GM18951 (cell line): ENCODE data around the gene PLP1.

Source experiments
- POLR2A ChIP-seq: IDR thresholded peaks from 4 replicates; pipeline ENCODE4 v1.6.1; 2011; ENCODE audit warnings: mild to moderate bottlenecking; ENCODE audit not compliant: insufficient read length, insufficient read depth; ENCODE audit errors: extremely low read depth
- in situ Hi-C: fragments of 300-500 bp; cut with MboI; formaldehyde crosslinking; loops from one replicate; pipeline ENCODE4 v1.12.0; 2022; ENCODE audit warnings: low sequenced_read_pairs, mixed read lengths, inconsistent platforms; ENCODE audit not compliant: unreplicated experiment

Gene PLP1

DNA sequence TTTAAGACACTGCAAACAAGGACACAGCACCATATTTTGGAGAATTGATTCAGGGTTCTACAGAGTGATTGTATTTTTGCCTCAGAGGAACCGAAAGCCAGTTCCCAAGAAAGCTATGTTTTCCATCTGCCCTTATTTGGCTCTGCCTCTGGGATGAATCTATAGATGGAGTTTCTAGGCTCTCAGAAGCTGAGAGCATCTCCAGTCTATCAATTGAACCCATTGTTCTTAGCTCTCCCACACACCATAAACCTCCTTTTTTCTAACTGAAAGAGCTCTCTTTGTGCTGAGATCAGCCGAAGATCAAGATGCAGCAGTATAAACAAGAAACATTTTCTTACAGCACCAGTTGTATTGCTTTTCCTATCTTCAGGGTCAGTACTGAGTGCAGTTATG lies 16.9 kb downstream of the PLP1 start:
- no peak for TF ChIP-seq POLR2A
- in situ Hi-C loops: no loop called here

DNA sequence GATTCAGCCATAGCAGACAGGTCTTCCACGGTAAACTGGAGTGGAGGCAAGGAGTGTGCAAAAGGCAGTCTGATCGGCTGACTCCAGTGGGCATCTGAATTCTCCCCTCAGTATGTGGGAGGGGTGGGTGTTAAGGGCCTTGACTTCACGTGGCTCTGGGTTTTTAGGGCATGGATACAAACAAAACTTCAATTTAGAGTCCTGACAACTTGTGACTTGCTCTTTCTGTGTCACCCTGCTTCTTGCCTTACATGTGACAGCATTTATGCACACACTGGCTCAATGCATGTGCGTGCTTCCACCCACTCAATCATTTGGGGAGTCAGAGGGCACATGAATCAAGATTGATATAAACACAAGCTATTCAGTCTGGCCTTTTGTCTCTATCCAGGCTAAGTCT lies 17.5 kb downstream of the PLP1 start:
- in situ Hi-C loops: no loop called here

DNA sequence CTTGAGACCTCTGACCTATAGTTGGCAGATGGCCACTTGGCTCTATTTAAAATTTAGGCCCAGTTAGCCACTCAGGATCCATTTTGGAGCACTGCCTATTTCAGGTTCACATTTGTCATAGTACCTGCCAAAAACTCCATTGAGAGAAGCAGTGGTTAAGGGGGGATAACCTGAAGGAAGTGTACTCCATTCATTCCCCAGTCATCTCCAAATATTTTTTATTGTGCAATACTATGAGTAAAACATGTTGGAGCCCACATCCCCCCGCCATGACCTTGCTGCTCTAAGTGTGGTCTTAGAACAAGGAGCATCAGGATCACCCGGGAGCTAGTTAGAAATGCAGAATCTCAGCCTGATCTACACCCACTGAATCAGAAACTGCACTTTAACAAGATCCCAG lies 21.1 kb downstream of the PLP1 start:
- in situ Hi-C loops: no loop called here
- no peak for TF ChIP-seq POLR2A

More for the DNA sequence above, 17.5 kb downstream of the PLP1 start:
- no peak for TF ChIP-seq POLR2A

DNA sequence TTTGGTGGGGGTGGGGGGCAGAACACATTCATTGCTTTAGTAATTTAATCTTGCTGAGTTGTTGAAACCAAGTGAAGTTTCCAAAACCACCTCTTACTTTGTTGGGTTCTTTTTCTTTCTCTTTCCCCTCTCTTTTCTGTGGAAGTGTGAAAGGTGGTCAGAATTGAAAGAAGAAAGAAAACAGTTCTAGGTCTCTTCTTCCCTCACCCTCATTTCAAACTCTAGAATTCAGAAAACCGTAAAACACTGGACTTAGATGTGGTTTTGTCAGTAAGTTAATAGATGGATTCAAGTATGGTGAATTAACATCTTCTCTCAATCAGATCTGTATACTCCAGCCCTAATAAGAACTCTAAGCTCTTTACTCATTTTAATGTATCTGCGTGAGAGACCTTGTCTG lies 23.7 kb downstream of the PLP1 start:
- no peak for TF ChIP-seq POLR2A

DNA sequence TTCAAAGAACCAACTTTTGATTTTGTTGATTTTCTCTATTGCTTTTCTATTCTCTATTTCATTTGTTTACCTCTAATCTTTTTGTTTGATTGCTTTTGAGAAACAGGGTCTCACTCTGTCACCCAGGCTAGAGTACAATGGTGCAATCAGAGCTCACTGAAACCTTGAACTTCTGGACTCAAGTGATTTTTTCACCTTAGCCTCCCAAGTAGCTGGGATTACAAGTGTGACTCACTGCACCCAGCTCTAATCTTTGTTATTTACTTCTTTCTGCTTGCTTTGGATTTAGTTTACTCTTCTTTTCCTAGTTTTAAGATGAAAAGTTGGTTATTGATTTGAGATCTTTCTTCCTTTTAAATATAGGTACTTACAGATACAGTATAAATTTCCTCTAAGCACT lies 29.2 kb downstream of the PLP1 start:
- in situ Hi-C loops: loop anchor here (25.0 kb wide), 1 partner anchor 269 kb away; no protein-coding TSS in a partner anchor

More for the DNA sequence above, 23.7 kb downstream of the PLP1 start:
- in situ Hi-C loops: loop anchor here (25.0 kb wide), 1 partner anchor 263 kb away; no protein-coding TSS in a partner anchor

DNA sequence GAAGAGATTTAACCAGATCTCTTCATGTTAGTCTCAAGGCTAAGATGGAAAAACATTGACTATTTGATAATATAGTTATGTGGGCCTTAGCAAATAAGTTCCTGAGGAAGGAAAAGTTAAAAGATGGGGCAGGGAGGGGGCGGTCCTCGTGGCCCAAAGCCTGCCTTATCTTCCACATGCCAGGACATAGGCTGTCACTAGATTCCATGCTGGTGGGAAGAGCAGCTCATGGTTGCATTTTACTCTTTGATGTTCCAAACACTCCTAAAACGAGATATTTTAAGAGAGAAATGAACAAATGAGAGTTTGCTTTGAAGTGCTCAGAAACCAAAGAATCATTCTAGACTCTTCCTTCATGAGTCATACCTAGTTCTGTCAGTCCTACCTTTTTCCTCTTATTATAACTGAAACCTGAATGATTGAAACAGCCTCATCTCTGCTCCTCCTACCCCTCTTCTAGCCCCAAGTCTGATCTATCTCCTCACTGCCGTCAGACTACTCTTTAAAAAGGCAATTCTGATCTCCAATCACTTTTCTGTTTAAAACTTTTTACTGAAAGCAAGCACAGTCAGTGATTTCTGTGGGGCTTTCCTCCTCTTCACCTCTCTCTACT lies 30.3 kb downstream of the PLP1 start:
- no peak for TF ChIP-seq POLR2A

More for the DNA sequence above, 29.2 kb downstream of the PLP1 start:
- TF ChIP-seq POLR2A: no peak

DNA sequence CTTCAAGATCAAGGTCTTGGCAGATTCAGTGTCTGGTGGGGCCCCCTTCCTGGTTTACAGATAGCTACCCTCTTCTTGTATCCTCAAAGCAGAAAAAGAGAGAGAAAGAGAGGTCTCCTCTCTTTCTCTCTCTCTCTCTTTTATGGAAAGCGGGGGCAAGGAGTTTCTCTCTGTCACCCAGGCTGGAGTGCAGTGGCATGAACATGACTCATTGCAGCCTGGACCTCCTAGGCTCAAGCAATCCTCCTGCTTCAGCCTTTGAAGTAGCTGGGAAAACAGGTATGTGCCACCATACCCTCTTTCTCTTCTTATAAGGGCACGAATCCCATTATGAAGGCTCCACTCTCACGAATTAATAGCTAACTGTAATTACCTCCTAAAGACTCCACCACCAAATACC lies 35.2 kb downstream of the PLP1 start:
- no peak for TF ChIP-seq POLR2A
- in situ Hi-C loops: loop anchor here (25.0 kb wide), 1 partner anchor 275 kb away; no protein-coding TSS in a partner anchor

More for the DNA sequence above, 30.3 kb downstream of the PLP1 start:
- in situ Hi-C loops: loop anchor here (25.0 kb wide), 1 partner anchor 270 kb away; no protein-coding TSS in a partner anchor

DNA sequence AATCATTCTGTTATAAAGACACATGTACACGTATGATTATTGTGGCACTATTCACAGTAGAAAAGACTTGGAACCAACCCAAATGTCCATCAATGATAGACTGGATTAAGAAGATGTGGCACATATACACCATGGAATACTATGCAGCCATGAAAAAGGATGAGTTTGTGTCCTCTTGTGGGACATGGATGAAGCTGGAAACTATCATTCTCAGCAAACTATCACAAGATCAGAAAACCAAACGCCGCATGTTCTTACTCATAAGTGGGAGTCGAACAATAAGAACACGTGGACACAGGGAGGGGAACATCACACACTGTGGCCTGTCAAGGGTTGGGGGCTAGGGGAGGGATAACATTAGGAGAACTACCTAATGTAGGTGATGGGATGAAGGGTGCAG lies 40.5 kb downstream of the PLP1 start:
- in situ Hi-C loops: loop anchor here (25.0 kb wide), 1 partner anchor 280 kb away; no protein-coding TSS in a partner anchor

DNA sequence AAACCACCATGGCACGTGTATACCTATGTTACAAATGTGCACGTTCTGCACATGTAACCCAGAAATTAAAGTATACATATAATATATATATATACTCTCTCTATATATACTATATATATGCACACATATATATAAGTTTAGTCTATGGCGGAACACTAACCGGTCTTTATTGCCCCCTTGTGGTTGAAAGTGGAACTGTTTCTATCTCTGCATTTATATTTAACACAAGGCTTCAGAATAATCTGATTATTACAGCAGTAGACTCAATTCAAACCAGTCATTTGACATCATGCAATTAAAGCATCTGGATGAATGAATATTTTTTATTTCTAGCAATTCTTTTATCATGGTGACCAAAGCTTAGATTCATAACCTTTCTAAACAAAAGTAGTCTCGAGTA lies 40.9 kb downstream of the PLP1 start:
- in situ Hi-C loops: loop anchor here (25.0 kb wide), 1 partner anchor 280 kb away; no protein-coding TSS in a partner anchor
- TF ChIP-seq POLR2A: no peak

DNA sequence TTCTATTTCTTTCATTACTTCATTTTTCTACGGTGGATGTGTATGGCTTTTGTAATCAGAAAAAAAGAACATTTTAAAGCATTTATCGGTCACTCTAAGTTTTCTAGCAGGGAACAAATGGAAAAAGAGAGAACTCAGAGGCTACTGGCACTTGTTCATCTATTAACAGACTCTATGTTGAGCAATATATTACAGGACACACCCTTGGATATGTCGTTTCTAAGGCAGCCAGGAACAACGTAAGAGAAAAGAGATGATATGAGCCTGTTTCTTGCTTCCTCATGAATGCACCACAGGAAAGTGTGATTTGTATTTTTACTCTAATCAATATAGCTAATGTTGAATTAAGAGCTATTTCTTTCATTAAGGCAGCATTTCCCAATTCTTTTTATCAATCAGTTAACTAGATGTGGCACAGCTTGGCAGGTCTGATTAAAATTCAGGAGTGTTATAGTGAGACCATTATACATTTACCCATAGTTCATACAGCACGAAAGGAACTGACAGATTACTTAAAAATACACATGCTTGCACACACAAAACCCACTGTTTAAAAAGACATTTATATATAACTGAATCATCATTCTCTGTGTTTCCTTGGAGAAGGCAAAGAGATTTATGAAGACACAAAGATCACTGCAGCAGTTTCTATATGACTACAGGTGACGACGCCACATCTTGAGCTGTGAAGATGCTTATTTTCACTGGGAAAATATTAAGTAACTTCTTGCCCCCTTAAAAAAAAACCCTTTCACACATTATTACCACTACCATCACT lies 42.4 kb downstream of the PLP1 start:
- in situ Hi-C loops: loop anchor here (25.0 kb wide), 1 partner anchor 282 kb away; no protein-coding TSS in a partner anchor
- no peak for TF ChIP-seq POLR2A

DNA sequence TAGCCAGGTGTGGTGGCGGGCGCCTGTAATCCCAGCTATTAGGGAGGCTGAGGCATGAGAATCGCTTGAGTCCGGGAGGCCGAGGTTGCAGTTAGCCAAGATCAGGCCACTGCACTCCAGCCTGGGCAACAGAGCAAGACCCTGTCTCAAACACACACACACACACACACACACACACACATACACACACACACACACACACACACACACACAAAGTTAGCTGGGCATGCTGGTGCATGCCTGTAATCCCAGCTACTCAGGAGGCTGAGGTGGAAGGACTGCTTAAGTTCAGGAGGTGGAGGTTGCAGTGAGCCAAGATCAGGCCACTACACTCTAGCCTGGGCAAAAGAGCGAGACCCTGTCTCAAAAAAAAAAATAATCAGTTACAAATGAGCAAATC lies 44.2 kb downstream of the PLP1 start:
- in situ Hi-C loops: loop anchor here (25.0 kb wide), 1 partner anchor 284 kb away; no protein-coding TSS in a partner anchor

DNA sequence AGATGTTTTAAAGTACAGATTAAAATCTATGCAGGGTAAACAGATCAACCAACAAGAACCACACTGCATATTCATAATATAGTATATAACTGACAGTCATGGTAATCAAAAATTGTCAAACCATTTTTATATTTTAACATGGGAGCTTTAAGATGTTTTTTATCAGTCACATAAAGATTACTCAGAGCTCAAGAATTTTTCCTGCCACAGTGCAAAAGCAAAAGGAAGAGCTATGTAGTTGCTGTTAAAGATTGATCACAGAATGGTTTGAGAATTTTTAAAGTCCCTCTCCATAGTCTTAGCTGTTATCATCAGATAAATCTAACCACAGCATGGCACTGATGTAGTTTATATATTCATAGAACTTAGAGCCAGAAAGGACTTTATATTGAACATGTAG lies 47.0 kb downstream of the PLP1 start:
- in situ Hi-C loops: loop anchor here (25.0 kb wide), 1 partner anchor 286 kb away; no protein-coding TSS in a partner anchor

DNA sequence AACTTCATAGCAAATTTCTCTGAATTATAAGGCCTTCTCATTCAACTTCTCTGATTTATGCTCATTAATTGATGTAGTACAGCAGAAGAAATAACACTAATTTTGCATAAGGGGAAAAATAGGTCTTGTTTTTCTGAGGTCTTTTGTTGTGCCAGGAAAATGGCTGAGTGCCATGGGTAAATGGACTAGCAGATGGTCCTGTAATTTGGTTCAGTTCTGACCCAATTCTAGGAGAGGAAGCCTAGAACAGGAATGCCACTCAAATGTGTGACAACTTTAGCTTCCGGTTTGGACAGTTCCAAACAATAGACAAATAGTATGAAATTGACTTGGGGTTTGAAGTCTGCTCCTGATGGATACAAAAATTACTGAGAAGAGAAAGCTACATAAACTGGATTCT lies 49.2 kb downstream of the PLP1 start:
- no peak for TF ChIP-seq POLR2A
- in situ Hi-C loops: loop anchor here (25.0 kb wide), 1 partner anchor 311 kb away; no protein-coding TSS in a partner anchor

More for the DNA sequence above, 47.0 kb downstream of the PLP1 start:
- TF ChIP-seq POLR2A: no peak
